Epithelial cell of proximal tubule (primary cell): ENCODE results near the gene INPP5D. TPM values are rescaled to one million over a fixed set of nuclear protein-coding genes. Genes with fewer than 3 reads are reported as not detected.

Experiments used
- DNase-seq: peaks from one replicate; pipeline ENCODE4 v3.0.0-alpha.2; 2011; ENCODE audit warnings: low read depth
- H3K4me3 ChIP-seq: 2 replicates; pipeline ENCODE4 v1.5.1; 2011; ENCODE audit warnings: low read depth, mild to moderate bottlenecking, low read length
- total RNA-seq: library from RNA; depleted of rRNA; stranded (reverse); fragments of >200 nt; gene quantifications from 2 replicates; pipeline ENCODE4 v1.2.3, GENCODE V29; 2015
- TF ChIP-seq, protein P1 (sequence below): conservative IDR thresholded peaks from 2 replicates; pipeline ENCODE4 v1.5.1; 2012; ENCODE audit warnings: low read depth, mild to moderate bottlenecking, low read length

The INPP5D gene
- total RNA-seq, 1 donor from 2014 or later, result 1.8 TPM

GRCh38 chr2:233250985-233251305, 190.8 kb downstream of the INPP5D start:
- DNase-seq, result no peak
- H3K4me3 ChIP-seq, result no peak overlapping the region
- TF ChIP-seq, protein P1, sequence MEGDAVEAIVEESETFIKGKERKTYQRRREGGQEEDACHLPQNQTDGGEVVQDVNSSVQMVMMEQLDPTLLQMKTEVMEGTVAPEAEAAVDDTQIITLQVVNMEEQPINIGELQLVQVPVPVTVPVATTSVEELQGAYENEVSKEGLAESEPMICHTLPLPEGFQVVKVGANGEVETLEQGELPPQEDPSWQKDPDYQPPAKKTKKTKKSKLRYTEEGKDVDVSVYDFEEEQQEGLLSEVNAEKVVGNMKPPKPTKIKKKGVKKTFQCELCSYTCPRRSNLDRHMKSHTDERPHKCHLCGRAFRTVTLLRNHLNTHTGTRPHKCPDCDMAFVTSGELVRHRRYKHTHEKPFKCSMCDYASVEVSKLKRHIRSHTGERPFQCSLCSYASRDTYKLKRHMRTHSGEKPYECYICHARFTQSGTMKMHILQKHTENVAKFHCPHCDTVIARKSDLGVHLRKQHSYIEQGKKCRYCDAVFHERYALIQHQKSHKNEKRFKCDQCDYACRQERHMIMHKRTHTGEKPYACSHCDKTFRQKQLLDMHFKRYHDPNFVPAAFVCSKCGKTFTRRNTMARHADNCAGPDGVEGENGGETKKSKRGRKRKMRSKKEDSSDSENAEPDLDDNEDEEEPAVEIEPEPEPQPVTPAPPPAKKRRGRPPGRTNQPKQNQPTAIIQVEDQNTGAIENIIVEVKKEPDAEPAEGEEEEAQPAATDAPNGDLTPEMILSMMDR, result no peak

DNA sequence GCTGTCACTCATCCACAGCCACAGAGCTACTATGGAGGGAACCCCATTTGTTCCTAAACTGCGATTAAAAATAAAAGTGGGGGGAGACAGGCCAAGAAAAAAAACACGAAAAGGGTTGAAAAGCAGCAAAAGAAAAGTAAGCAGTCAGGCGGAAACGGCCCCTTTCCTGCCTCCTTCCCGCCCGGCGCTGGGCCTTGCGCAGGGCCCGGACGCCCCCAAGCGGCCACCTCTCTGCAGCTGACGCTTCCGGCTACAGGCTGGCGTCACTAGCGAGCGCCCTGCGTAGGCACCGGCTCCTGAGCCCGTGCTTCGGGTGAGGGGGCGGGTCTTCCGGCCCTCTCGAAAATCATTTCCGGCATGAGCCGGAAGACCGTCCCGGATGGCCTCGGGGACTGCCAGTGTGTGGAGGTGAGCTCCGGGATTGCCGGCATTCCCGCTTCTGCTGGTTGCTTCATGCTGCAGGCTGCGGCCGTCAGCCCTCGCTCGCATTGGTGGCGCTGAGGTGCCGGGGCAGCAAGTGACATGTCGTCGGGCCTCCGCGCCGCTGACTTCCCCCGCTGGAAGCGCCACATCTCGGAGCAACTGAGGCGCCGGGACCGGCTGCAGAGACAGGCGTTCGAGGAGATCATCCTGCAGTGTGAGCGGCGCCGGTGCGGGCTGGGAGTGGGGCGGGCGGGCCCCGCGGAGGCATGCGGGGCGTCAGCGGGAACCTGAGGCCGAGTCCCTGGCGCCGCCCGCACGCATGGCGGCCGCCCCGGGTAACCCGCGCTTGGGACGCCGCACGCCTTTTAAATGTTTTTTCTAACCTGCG, 191.4 kb downstream of the INPP5D start, which contains the start of gene ATG16L1:
Gene ATG16L1 (plus strand): TSS at position 368 of the 811 bp plus-strand sequence. CDS start 155 bp downstream, at position 523.
- TF ChIP-seq, protein P1, result peak; percentile 91
- DNase-seq, result peak; percentile 54
- H3K4me3 ChIP-seq, result peak within 1 kb of the TSS; percentile 75

DNA sequence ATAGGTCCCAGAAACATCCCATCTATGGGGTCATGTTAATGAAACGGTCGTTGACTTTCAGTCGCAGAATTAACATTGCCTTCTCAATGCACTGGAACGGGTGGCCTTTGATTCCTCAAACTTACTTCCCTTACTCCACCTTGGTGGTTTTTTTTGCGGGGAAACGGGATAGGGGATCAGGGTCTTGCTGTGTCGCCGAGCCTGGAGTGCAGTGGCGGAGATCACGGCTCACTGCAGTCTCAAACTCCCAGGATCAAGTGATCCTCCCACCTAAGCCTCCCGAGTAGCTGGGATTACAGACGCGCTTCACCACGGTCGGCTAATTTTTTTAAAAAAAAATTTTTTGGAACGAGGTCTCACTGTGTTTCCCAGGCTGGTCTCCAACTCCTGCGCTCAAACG, 192.1 kb downstream of the INPP5D start:
- peak overlapping the region; percentile 75 for H3K4me3 ChIP-seq
- no peak for DNase-seq
- TF ChIP-seq, protein P1, result no peak

DNA sequence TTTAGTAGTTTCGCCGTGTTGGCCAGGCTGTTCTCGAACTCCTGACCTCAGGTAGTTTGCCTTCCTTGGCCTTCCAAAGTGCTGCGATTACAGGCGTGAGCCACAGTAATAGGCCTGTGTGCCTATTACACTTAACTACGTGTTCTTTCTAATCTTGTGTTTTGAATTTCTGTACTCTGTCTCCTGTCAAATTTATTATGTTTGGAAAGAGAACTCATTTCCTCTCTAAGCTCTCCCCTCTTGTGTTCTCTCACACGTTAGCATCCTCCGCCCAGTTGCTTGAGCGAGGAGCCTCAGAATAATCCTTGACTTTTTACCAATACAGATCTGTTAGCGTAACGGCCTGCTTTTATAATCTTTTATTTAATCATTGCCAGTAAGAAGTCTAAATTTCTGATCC, 195.0 kb downstream of the INPP5D start:
- DNase-seq, result no peak
- no peak overlapping the region for H3K4me3 ChIP-seq
- TF ChIP-seq, protein P1, result no peak

GRCh38 chr2:233256048-233256447, 195.9 kb downstream of the INPP5D start:
- H3K4me3 ChIP-seq, result no peak overlapping the region
- TF ChIP-seq, protein P1, result no peak
- no peak for DNase-seq

Other genes starting within 250 kb of the INPP5D start
- gene SNORC, start 190.1 kb upstream of the INPP5D start, total RNA-seq, result 1.2 and 5.0 TPM in 2 replicates
- 4.2 and 8.6 TPM in 2 replicates for gene NGEF, start 47.1 kb upstream of the INPP5D start, total RNA-seq
- gene NEU2, start 27.7 kb upstream of the INPP5D start, total RNA-seq, result not detected in 2 replicates
- 29.4 and 29.9 TPM in 2 replicates for gene ATG16L1, start 191.3 kb downstream of the INPP5D start, total RNA-seq
- not detected in 2 replicates for gene SAG, start 247.5 kb downstream of the INPP5D start, total RNA-seq